BLaER1 treated with 17β-estradiol and CSF1 and Interleukin-3, amounts not matched to agents 10 nM and 100 nM (cell line): ENCODE measurements around the gene KLK1.
A peak's percentile ranks its signal among the peaks of the same experiment; 100 is the strongest.

Experiments used
- H3K27ac ChIP-seq, 11 experiments: shearing (Covaris generic); formaldehyde crosslinking; 2 replicates each; pipeline ENCODE4 v1.8.1; 2022
- H3K27me3 ChIP-seq, 11 experiments: shearing (Covaris generic); formaldehyde crosslinking; 2 replicates each; pipeline ENCODE4 v1.8.1; 2022
- H3K36me3 ChIP-seq, 11 experiments: shearing (Covaris generic); formaldehyde crosslinking; 2 replicates each; pipeline ENCODE4 v1.8.1; 2022
- H3K4me1 ChIP-seq, 10 experiments: shearing (Covaris generic); formaldehyde crosslinking; 2 replicates each; pipeline ENCODE4 v1.8.1; 2022
- H3K4me2 ChIP-seq, 11 experiments: shearing (Covaris generic); formaldehyde crosslinking; 2 replicates each; pipeline ENCODE4 v1.8.1; 2022
- H3K4me3 ChIP-seq, 10 experiments: shearing (Covaris generic); formaldehyde crosslinking; 2 replicates each; pipeline ENCODE4 v1.8.1; 2022
- H3K9ac ChIP-seq, 11 experiments: shearing (Covaris generic); formaldehyde crosslinking; 2 replicates each; pipeline ENCODE4 v1.8.1; 2022
- H3K9me3 ChIP-seq, 11 experiments: shearing (Covaris generic); formaldehyde crosslinking; replicated peaks in 1 of 11; 2 replicates each; pipeline ENCODE4 v1.8.1; 2022
- H4K20me1 ChIP-seq, 11 experiments: shearing (Covaris generic); formaldehyde crosslinking; 2 replicates each; pipeline ENCODE4 v1.8.1; 2022
- Cebpa-rat ChIP-seq, 11 experiments: shearing (Covaris generic); IDR thresholded peaks; 2 replicates each; pipeline ENCODE4 v1.8.1; 2022

The KLK1 gene

DNA sequence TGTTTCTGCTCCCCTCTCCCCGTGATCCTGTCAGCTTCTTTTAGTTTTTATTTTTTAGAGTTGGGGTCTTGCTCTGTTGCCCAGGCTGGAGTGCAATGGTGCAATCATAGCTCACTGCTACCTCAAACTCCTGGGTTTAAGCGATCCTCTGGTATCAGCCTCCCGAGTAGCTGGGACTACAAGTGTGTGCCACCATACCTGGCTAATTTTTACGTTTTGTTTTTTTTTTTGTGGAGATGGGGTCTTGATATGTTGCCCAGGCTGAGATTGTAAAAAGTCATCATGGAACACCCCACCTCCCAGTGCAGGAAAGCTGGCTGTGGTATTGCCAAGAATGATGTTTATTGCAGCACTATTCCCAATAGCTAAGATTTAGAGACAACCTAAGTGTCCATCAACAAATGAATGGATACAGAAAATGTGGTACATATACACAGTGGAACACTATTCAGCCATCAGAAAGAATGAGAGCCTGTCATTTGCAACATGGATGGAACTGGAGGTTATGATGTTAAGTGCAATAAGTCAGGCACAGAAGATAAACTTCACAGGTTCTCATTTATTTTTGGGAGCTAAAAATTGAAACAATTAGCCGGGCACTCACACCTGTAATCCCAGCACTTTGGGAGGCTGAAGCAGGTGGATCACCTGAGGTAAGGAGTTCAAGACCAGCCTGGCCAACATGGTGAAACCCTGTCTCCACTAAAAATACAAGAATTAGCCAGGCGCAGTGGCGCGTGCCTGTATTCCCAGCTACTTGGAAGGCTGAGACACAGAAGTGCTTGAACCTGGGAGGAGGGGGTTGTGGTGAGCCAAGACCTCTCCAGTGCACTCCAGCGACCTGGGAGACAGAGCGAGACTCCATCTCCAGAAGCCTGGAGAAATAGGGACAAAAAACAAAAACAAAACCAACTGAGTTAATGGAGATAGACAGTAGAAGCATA is 16.4 kb upstream of the KLK1 start:
- Histone ChIP-seq H3K27ac (no peak overlapping the region), H3K9me3 (peaks cover 14 to 26% (median 20%) of the 10 kb centered on the region in 11 experiments), H3K27me3 (peaks cover 0 to 18% (median 0%) of the 10 kb centered on the region in 11 experiments; a peak in 7 of 22 replicates), H3K4me3 (no peak overlapping the region), H3K4me2 (no peak overlapping the region), H3K4me1 (peaks cover 6 to 50% (median 44%) of the 10 kb centered on the region in 10 experiments; a peak in 19 of 20 replicates), H3K9ac (no peak overlapping the region), H3K36me3 (no peaks in the 10 kb centered on the region), H4K20me1 (no peaks in the 10 kb centered on the region)
- no peak for TF ChIP-seq Cebpa-rat (IDR thresholded peaks at IDR 0.05)

DNA sequence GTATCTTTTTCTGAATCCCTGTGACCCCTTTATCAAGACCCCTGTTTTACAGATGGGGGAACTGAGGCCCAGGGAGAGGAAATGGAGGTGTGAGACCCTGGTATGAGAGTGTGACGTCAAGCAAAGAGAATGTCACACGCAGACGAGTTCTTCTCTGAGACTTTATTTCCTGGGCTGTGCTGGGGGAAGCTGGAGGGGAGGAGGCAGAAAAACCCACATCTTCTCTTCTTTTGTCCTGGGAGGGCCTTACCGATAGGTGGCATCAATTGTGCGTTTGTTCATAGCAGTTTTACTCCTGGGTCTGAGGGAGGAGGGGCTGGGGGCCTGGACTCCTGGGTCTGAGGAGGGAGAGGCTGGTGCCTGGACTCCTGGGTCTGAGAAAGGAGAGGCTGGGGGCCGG is 14.7 kb upstream of the KLK1 start:
- Histone ChIP-seq H3K9me3 (peaks cover 10 to 16% (median 13%) of the 10 kb centered on the region in 11 experiments), H3K4me3 (no peak overlapping the region), H3K4me2 (peak overlapping the region in 6 of 11 experiments; percentile 18 to 98 (median 33); a peak in 8 of 22 replicates), H3K9ac (0 out of 22 replicates have a peak overlapping the region, but pooled peaks of 1 of the 11 experiments have one; percentile 9), H3K27ac (no peak overlapping the region; a peak in 1 of 22 replicates), H3K36me3 (no peaks in the 10 kb centered on the region), H3K4me1 (peaks cover 8 to 39% (median 34%) of the 10 kb centered on the region in 10 experiments; a peak in 19 of 20 replicates), H3K27me3 (peaks cover 0 to 19% (median 0%) of the 10 kb centered on the region in 11 experiments; a peak in 8 of 22 replicates), H4K20me1 (no peaks in the 10 kb centered on the region)
- no peak for TF ChIP-seq Cebpa-rat (IDR thresholded peaks at IDR 0.05)

DNA sequence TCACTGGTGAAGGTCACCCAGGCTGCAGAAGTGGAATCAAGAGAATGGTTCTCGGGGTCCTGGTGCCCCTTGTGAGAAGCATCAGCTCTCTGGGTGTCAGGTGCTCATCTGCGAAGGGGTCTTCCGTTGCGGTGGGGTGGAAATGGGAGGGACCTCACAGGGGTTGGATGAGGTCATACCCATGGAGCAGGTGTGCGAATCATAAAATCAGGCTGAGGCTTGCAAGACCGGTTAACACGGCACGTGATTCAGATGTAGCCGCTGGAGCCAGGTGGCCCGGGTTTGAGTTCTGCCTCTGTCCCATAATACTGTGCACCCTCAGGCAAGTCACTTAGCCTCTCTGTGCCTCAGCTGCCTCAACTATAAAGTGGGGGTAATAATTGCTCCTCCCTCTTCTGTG is 13.7 kb upstream of the KLK1 start:
- Histone ChIP-seq H3K36me3 (no peaks in the 10 kb centered on the region), H3K27me3 (peaks cover 0 to 19% (median 0%) of the 10 kb centered on the region in 11 experiments; a peak in 8 of 22 replicates), H3K4me2 (peak overlapping the region in 7 of 11 experiments; percentile 6 to 99 (median 93); a peak in 10 of 22 replicates), H4K20me1 (no peaks in the 10 kb centered on the region), H3K27ac (no peak overlapping the region), H3K9me3 (peaks cover 1 to 7% (median 4%) of the 10 kb centered on the region in 11 experiments; a peak in 16 of 22 replicates), H3K9ac (no peak overlapping the region), H3K4me3 (no peak overlapping the region), H3K4me1 (peaks cover 8 to 40% (median 34%) of the 10 kb centered on the region in 10 experiments; a peak in 19 of 20 replicates)
- no peak for TF ChIP-seq Cebpa-rat (IDR thresholded peaks at IDR 0.05)

DNA sequence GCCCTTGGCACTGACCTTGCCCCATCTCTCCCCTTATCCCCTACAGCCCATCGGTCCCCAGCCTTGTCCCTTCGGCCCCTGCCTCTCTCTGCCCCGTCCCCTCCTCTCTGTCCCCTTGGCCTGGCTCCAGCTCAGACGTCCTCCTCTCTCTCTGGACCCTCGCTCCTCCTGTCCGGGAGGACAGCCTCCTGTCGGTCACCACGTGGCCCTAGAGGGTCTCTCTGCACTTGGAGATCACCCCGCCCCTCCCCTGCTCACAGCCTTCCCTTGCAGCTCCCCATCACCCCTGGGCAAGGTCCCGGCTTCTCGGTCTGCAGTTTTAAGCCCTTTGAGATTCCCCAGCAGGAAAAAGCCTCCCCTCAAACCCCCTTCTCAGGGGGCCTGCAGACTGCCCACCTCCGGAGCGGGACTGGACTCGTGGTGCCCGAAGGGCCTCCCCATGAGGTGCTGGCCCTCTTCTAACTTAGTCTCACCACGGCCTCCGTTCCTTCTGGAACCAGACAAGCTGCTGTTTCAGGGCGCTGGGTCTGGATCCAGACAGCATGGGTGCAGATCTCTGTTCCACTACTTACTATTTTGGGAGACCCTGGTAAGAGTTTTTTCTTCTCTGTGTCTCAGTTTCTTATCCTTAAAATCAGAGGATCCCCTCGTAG is 13.1 kb upstream of the KLK1 start:
- peaks cover 8 to 40% (median 34%) of the 10 kb centered on the region in 10 experiments; a peak in 19 of 20 replicates for H3K4me1 ChIP-seq
- H3K36me3 ChIP-seq, result no peaks in the 10 kb centered on the region
- peaks cover 0 to 19% (median 0%) of the 10 kb centered on the region in 11 experiments; a peak in 8 of 22 replicates for H3K27me3 ChIP-seq
- no peak for TF ChIP-seq Cebpa-rat (IDR thresholded peaks at IDR 0.05)
- H3K27ac ChIP-seq, result peak overlapping the region in 1 of 11 experiments; percentile 35; a peak in 1 of 22 replicates
- H3K9me3 ChIP-seq, result peaks cover 0 to under 1% (median 0%) of the 10 kb centered on the region in 11 experiments; a peak in 2 of 22 replicates
- peak overlapping the region in 8 of 11 experiments; percentile 64 to 79 (median 75); a peak in 12 of 22 replicates for H3K9ac ChIP-seq
- peak overlapping the region; percentile 74 to 99 (median 96) for H3K4me2 ChIP-seq
- no peaks in the 10 kb centered on the region for H4K20me1 ChIP-seq
- H3K4me3 ChIP-seq, result peak overlapping the region; percentile 64 to 79 (median 72); a peak in 15 of 20 replicates

- Histone ChIP-seq H3K4me2 (peak overlapping the region; percentile 74 to 99 (median 96)), H3K36me3 (no peaks in the 10 kb centered on the region), H4K20me1 (no peaks in the 10 kb centered on the region), H3K9ac (peak overlapping the region; percentile 64 to 79 (median 75)), H3K9me3 (no peaks in the 10 kb centered on the region), H3K4me3 (peak overlapping the region; percentile 64 to 79 (median 72)), H3K27ac (peak overlapping the region in 8 of 11 experiments; percentile 18 to 48 (median 38); a peak in 10 of 22 replicates), H3K4me1 (peaks cover 8 to 40% (median 34%) of the 10 kb centered on the region in 10 experiments; a peak in 19 of 20 replicates), H3K27me3 (peaks cover 0 to 19% (median 0%) of the 10 kb centered on the region in 11 experiments; a peak in 8 of 22 replicates)
- TF ChIP-seq Cebpa-rat (IDR thresholded peaks at IDR 0.05), result no peak
Observed at GRCh38 chr19:50835785-50836542, 12.4 kb upstream of the KLK1 start.

DNA sequence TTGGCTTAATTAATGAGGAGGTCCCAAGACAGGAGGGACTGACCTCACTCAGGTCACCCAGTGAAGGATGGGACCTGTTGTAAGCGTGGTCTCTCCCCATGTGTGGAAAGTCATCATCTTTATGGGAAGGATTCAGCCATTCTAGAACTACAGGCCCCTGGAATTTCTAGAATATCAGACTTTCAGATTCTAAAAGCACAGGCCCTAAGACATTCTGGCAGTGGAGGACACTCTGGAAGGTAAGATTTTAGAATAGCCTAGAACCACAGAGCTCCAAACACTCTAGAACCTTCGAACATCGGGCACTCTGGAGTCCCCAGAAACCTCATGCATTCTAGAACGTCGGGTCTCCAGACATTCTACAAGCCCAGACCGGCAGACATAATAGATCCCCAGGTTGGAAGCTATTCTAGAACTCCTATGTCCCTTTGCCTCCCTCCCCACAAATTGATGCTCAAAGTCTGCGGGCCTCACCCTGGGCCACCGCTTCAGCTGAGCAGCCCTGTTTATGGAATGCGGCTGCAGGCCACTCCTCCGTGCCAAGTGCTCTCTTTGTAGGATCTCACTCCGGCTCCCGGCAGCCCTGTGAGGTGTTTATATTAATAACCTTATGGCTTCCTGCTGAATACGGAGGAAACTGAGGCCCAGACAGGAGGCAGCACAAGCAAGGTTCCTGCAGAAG is 11.7 kb upstream of the KLK1 start:
- no peak for TF ChIP-seq Cebpa-rat (IDR thresholded peaks at IDR 0.05)
- Histone ChIP-seq H3K27ac (peak overlapping the region in 8 of 11 experiments; percentile 18 to 48 (median 38); a peak in 8 of 22 replicates), H3K4me1 (peaks cover 8 to 42% (median 35%) of the 10 kb centered on the region in 10 experiments; a peak in 19 of 20 replicates), H3K27me3 (peaks cover 0 to 19% (median 0%) of the 10 kb centered on the region in 11 experiments; a peak in 8 of 22 replicates), H3K9ac (peak overlapping the region; percentile 64 to 79 (median 75)), H3K9me3 (no peaks in the 10 kb centered on the region), H3K4me2 (peak overlapping the region; percentile 74 to 99 (median 96)), H3K36me3 (no peaks in the 10 kb centered on the region), H4K20me1 (no peaks in the 10 kb centered on the region), H3K4me3 (peak overlapping the region; percentile 64 to 79 (median 72))

DNA sequence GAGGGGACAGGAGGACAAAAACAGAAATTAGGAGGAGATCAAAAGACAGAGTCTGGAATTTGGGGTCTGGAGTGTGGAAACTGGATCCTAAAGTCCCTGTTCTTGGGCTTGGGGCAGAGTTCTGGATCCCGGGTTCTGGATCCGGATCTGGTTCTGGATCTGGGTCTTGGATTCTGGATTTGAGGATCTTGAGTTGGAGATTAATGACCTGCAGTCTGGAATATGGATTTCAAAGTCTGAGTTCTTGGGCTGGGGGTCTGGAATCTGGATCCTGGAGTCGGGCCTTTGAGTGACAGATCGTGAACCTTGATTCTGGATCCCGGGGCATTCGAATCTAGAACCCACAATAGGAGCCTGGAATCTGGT is 10.2 kb upstream of the KLK1 start:
- Histone ChIP-seq H3K9ac (no peak overlapping the region), H3K4me3 (no peak overlapping the region), H4K20me1 (no peaks in the 10 kb centered on the region), H3K36me3 (no peaks in the 10 kb centered on the region), H3K4me2 (no peak overlapping the region), H3K9me3 (no peaks in the 10 kb centered on the region), H3K27ac (no peak overlapping the region), H3K27me3 (peaks cover 0 to 19% (median 0%) of the 10 kb centered on the region in 11 experiments; a peak in 8 of 22 replicates), H3K4me1 (peaks cover 8 to 50% (median 36%) of the 10 kb centered on the region in 10 experiments; a peak in 19 of 20 replicates)
- TF ChIP-seq Cebpa-rat (IDR thresholded peaks at IDR 0.05), result no peak
